Activated CD4-positive, alpha-beta T cell treated with anti-CD3 and anti-CD28 coated beads for 36 hours (primary cell): ENCODE measurements around the gene CCDC137. TPM values are rescaled to one million over a fixed set of nuclear protein-coding genes. Genes with fewer than 3 reads are reported as not detected.

ENCODE experiments used
- ATAC-seq: fragments of 200-7000 bp; cut with Tn5 transposase; one replicate; pipeline ENCODE4 v1.10.0; 2021; ENCODE audit warnings: mild to moderate bottlenecking, moderate library complexity
- CTCF ChIA-PET: fragments of 350-600 bp; sonication (Branson Sonifier 250); formaldehyde crosslinking; loops from one replicate; lab custom pipeline; 2021; ENCODE audit warnings: antibody characterized with exemption; lab: Charles Lee
- POLR2A ChIA-PET: fragments of 350-600 bp; sonication (Branson Sonifier 250); formaldehyde crosslinking; loops from one replicate; lab custom pipeline; 2021; ENCODE audit warnings: antibody characterized with exemption, inconsistent platforms; lab: Charles Lee
- DNase-seq: peaks from one replicate; pipeline ENCODE4 v3.0.0-alpha.2; 2020
- H3K27ac Mint-ChIP-seq: one replicate; pipeline ENCODE4 v1.8.0; 2021; ENCODE audit warnings: mixed read lengths
- H3K27me3 Mint-ChIP-seq: one replicate; pipeline ENCODE4 v1.8.0; 2021; ENCODE audit warnings: mixed read lengths
- H3K36me3 Mint-ChIP-seq: one replicate; pipeline ENCODE4 v1.8.0; 2021; ENCODE audit warnings: low read depth, mixed read lengths
- H3K4me1 Mint-ChIP-seq: one replicate; pipeline ENCODE4 v1.8.0; 2021; ENCODE audit warnings: mixed read lengths
- H3K4me3 Mint-ChIP-seq: one replicate; pipeline ENCODE4 v1.8.0; 2021; ENCODE audit warnings: mild to moderate bottlenecking, moderate library complexity, mixed read lengths
- H3K9me3 Mint-ChIP-seq: one replicate; pipeline ENCODE4 v1.8.0; 2021; ENCODE audit warnings: low read depth, mixed read lengths
- intact Hi-C, 2 experiments: fragments of 100-400 bp; cut with DNase I in 1 of 2; cut with micrococcal nuclease in 1 of 2; formaldehyde crosslinking; loops; one replicate each; pipeline versions ENCODE4 v1.14.2 to v1.15.1; 2022 to 2024; cut with DNase I, micrococcal nuclease
- total RNA-seq, 2 experiments: library from RNA; stranded (reverse); gene quantifications; one replicate each; pipeline ENCODE4 v1.2.3, GENCODE V29; 2021

The CCDC137 gene
- total RNA-seq, 2 experiments from 2014 or later, result 30.0 to 36.6 TPM

DNA sequence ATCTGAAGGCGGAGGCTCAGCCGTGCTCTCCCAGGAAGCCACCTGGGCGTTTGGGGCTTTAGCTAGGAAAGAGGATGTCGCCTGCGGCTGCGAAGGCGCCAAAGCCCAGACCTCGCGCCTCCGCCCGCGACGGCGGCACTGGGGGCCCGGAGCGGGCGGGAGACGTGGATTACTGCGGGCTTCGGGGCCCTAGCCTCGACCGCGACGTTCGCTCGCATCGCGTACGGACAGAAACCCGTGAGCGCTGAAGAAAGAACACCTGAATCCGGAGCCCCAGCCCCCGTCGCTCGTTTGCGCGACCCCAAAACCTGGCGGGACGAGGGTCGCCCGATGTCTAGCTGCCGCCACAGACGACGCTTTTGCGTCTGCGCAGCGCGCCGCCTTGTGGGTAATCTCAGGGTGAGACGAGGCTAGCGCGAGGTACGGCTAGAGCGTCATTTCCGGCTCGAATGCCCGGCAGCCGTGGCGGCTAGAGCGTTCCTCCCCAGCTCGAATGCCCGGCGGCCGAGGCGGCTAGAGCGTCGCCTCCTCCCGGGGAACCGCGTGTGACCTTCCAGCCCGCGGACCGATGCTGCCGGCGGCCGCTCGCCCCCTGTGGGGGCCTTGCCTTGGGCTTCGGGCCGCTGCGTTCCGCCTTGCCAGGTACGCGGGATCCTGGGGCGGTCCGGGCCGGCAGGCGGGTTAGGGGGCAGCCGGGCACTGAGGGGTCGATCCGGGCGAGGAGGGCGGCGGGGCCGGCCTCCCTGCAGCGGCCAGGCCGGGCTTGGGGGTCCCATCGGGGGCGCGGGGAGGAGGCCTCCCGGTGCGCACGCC, 36.6 kb downstream of the CCDC137 start, which contains the start of gene MRPL12:
Gene MRPL12, plus strand, starts transcription at position 434 of the 813 bp plus-strand sequence. Its CDS starts 135 bp downstream, at position 569.
- Mint-ChIP-seq H3K36me3 (peaks cover 52% of the 10 kb centered on the region), H3K9me3 (no peaks in the 10 kb centered on the region), H3K27ac (peak within 1 kb of the TSS; percentile 97), H3K4me3 (peak within 1 kb of the TSS; percentile 86), H3K4me1 (peaks cover 24% of the 10 kb centered on the region), H3K27me3 (no peaks in the 10 kb centered on the region)
- ChIA-PET CTCF (interaction anchor here (0.6 to 1.2 kb wide), 2 partner anchors 20 to 597 kb away, joined by 4 to 5 read pairs; partner anchors contain the start of genes ARL16 and HGS), POLR2A (interaction anchor here (0.6 to 2.8 kb wide), 8 partner anchors 9 to 159 kb away, joined by 3 to 24 read pairs (median 4); partner anchors contain the start of genes ARL16, CCDC137, FAAP100 and HGS)
- DNase-seq (peak; percentile 95), ATAC-seq (peak; percentile 89)
- intact Hi-C loops, result loop anchor here (1.0 to 5.0 kb wide), 12 partner anchors 8 to 334 kb away; partner anchors contain the start of genes CCDC137 (in 2 of the 2), OXLD1 (in 2 of the 2), ALYREF (in 1 of the 2) and ANAPC11 (in 1 of the 2)

DNA sequence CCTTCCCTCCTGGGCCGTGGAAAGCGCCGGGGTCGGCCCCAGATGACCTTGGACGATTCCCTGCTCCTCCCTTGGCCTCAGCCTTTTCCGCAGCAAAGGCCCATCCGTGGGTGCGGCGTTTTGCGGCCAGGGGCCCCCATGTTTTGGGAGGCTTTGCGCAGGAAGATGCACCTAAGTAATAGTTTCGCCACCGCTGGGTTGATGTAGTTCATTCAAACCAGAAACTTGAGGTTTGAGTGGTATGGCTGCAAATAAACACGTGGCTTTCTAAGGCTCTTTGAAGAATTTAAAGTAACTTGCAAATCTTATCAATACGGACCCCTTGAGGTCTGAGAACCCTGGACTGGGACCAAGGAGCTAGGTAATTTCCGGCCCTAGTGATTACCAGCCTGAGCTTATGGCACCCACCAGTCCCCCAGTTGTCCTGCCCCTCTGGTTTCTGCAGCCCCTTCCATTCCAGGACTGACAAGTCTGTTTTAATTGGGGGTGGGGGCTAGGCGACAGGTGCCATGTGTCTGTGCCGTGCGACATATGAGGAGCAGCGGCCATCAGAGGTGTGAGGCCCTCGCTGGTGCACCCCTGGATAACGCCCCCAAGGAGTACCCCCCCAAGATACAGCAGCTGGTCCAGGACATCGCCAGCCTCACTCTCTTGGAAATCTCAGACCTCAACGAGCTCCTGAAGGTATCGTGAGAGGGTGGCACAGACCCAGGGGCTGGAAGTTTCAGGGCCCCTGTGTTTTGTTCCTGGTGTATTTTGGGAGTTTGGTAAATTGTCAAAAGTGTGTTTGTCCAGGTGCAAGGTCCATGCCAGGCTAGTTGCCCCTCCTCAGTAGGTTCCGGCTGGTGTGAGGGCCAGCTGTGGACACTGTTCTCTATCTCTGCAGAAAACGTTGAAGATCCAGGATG, 37.5 kb downstream of the CCDC137 start:
- H3K9me3 Mint-ChIP-seq, result no peaks in the 10 kb centered on the region
- no peaks in the 10 kb centered on the region for H3K27me3 Mint-ChIP-seq
- intact Hi-C loops, result loop anchor here (1.0 to 5.0 kb wide), 12 partner anchors 7 to 333 kb away; partner anchors contain the start of genes CCDC137 (in 2 of the 2), OXLD1 (in 2 of the 2), ALYREF (in 1 of the 2) and ANAPC11 (in 1 of the 2)
- CTCF ChIA-PET, result interaction anchor here (0.6 to 1.2 kb wide), 2 partner anchors 20 to 596 kb away, joined by 4 to 5 read pairs; partner anchors contain the start of genes ARL16 and HGS
- ATAC-seq, result no peak
- DNase-seq, result peak; percentile 46
- POLR2A ChIA-PET, result interaction anchor here (0.6 to 2.8 kb wide), 7 partner anchors 9 to 333 kb away, joined by 3 to 24 read pairs (median 4); partner anchors contain the start of genes ARL16, CCDC137, FAAP100 and HGS
- H3K4me1 Mint-ChIP-seq, result peaks cover 24% of the 10 kb centered on the region
- H3K4me3 Mint-ChIP-seq, result peak overlapping the region; percentile 86
- H3K27ac Mint-ChIP-seq, result peak overlapping the region; percentile 74
- peaks cover 46% of the 10 kb centered on the region for H3K36me3 Mint-ChIP-seq

DNA sequence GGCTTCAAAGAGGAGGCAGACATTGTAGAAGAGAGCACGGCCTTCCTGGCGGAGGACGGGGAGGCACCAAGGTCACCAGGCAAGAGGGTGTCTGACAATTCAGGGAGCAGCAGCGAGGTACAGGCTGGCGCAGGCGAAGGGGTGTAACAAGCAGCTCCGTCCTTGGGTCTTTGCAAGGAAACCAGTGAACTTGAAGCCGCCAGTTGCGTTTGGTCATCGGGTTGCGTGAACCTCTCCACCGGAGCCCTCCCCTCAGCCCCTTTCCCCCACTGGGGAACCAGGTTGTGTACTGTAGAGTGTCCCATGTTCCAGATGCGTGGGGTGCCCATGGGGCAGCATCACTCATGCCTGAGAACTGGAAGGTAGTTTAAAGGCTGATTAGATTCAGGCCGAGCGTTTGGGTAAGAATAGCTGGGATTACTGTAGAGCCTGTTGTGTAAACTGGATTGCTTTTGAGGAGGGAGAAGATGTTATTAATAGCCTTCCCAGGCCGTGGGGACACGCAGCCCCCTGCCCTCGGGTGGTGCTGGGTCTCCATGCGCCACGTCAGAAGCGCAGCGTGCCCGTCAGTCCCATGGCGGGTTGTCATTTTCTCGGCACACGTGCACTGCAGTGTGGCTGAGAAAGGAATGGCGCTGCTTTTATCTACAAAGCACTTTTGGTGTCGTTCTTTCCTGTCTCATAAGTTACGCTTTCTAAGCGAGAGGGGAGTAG, 39.1 kb downstream of the CCDC137 start:
- Mint-ChIP-seq H3K27me3 (no peaks in the 10 kb centered on the region), H3K27ac (peak overlapping the region; percentile 47), H3K9me3 (no peaks in the 10 kb centered on the region), H3K4me1 (peaks cover 32% of the 10 kb centered on the region), H3K36me3 (peaks cover 44% of the 10 kb centered on the region), H3K4me3 (peak overlapping the region; percentile 15)
- DNase-seq (no peak), ATAC-seq (no peak)
- CTCF ChIA-PET, result no interaction called here
- POLR2A ChIA-PET, result no interaction called here
- intact Hi-C loops, result no loop called here

DNA sequence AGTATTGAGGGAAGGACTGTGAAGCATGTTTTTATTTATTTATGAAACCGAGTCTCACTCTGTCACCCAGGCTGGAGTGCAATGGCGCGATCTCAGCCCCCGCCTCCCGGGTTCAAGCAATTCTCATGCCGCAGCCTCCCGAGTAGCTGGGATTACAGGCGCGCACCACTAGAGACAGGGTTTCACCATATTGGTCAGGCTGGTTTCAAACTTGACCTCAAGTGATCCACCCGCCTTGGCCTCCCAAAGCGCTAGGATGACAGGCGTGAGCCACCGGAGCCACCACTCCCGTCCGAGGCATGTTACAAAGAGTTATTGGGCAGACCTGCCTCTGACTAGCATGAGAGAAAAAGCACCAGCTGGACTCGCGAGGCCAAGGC, 39.7 kb downstream of the CCDC137 start:
- ChIA-PET CTCF (interaction anchor here (0.7 kb wide), 1 partner anchor 187 kb away, joined by 3 read pairs; no protein-coding TSS in a partner anchor), POLR2A (no interaction called here)
- peaks cover 32% of the 10 kb centered on the region for H3K4me1 Mint-ChIP-seq
- H3K9me3 Mint-ChIP-seq, result no peaks in the 10 kb centered on the region
- H3K36me3 Mint-ChIP-seq, result peaks cover 40% of the 10 kb centered on the region
- DNase-seq (no peak), ATAC-seq (no peak)
- H3K27me3 Mint-ChIP-seq, result no peaks in the 10 kb centered on the region
- H3K27ac Mint-ChIP-seq, result no peak overlapping the region
- intact Hi-C loops, result no loop called here
- H3K4me3 Mint-ChIP-seq, result no peak overlapping the region

DNA sequence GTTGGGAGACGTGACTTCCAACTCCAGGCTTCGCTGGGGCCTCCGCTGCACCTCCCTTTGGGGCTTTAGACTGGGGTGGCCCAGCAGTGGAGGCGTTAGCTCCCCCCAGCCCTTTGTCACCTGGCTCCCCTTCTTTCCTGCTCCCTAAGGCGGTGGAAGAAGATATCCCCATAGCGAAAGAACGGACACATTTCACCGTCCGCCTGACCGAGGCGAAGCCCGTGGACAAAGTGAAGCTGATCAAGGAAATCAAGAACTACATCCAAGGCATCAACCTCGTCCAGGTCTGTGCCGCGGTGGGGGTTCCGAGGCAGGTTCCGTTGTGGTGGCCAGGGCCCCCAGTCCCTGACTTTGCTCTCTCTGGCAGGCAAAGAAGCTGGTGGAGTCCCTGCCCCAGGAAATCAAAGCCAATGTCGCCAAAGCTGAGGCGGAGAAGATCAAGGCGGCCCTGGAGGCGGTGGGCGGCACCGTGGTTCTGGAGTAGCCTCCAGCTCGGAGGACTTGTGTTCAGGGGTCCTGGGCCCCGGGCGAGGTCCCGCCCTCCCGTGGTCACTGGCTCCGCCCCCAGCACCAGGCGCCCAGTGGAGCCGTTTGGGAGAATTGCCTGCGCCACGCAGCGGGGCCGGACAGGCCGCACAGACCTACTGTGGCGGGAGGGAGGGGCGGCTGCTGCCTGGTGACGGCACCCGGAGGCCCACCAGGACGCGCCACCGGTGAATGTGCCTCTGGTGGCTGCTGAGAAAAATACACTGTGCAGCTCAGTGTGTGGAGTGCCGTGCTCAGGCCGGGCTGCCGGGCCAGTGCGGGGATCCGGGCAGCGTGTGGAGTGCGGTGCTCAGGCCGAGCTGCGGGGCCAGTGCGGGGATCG, 40.5 kb downstream of the CCDC137 start:
- ChIA-PET POLR2A (interaction anchor here (0.6 kb wide), 1 partner anchor 11 kb away, joined by 3 read pairs; no protein-coding TSS in a partner anchor), CTCF (interaction anchor here (0.7 kb wide), 1 partner anchor 188 kb away, joined by 3 read pairs; no protein-coding TSS in a partner anchor)
- Mint-ChIP-seq H3K27ac (no peak overlapping the region), H3K36me3 (peaks cover 35% of the 10 kb centered on the region), H3K4me3 (no peak overlapping the region), H3K4me1 (peaks cover 30% of the 10 kb centered on the region), H3K27me3 (no peaks in the 10 kb centered on the region), H3K9me3 (no peaks in the 10 kb centered on the region)
- intact Hi-C loops, result no loop called here
- DNase-seq (no peak), ATAC-seq (no peak)

DNA sequence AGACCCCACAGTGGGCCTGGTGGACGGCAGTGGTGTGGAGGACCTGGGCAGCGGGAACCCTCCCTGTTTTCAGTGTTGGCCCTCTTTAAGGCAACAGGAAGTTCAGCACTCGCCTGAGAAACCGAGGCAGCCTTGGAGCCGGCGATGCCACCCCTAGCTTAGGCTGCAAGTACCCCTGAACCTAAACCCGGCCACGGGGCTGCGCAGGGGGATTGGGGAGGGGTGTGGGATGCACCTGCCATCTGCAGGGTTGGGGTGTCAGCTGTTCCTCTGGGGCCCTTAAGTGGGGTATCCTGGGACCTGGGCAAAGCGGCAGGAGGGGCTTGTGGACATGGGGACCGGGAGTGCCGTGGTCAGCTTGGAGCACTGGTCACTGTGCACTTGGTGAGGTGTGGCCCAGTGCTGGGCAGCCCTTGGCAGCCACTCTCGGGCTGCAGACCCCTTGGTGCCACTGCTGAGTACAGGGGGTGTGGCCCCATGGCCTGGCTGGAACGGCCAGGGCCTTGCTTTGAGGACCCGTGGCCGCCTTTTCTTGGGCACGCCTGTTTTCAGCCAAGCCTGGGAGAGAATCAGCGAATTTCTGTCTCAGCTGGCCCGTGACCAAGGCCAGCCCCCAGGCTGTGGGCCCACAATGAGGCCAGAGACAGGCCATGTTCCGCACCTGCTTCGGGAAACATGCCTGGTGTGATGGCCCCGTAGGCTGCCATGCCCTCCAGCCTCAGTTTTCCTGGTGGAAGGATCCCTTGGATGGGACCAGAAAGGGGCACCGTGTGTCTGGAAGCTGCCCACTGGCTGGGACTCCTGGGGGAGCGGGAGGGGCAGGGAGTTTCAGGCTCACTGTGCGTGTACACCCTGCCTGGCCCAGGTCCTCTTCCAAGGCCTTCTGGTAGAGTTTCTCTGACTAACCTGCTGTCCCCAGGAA, 41.4 kb downstream of the CCDC137 start:
- CTCF ChIA-PET, result interaction anchor here (1.0 kb wide), 1 partner anchor 25 kb away, joined by 4 read pairs; the partner anchor contains the start of gene ARL16
- no peak for DNase-seq

DNA sequence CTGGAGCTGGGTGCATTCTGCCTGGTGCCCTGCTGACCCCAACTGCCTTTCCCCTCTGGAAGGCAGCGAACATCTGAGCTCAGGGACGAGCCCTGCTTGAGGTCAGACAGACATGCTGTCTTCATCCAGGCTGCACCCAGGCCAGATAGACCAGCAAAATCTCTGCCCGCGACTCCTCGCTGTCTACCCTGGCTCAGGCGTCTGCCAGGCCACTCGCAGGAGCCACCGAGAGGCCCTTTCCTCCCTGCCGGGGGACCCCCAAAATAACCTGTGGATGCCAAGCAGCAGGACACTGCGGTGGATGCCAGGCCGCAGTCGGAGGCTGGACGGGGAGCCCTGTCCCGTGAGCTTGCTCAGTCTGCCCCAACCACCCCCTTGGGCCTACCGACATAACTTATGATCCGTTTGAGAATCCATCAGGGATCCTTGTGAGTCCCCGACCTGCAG, 42.2 kb downstream of the CCDC137 start:
- no peak for ATAC-seq
- DNase-seq, result no peak
- intact Hi-C loops, result no loop called here
- ChIA-PET CTCF (interaction anchor here (0.6 to 1.0 kb wide), 2 partner anchors 26 to 35 kb away, joined by 3 to 4 read pairs; partner anchors contain the start of gene ARL16), POLR2A (no interaction called here)
- peaks cover 26% of the 10 kb centered on the region for H3K36me3 Mint-ChIP-seq
- no peak overlapping the region for H3K4me3 Mint-ChIP-seq
- no peaks in the 10 kb centered on the region for H3K9me3 Mint-ChIP-seq
- H3K4me1 Mint-ChIP-seq, result peaks cover 36% of the 10 kb centered on the region
- no peak overlapping the region for H3K27ac Mint-ChIP-seq
- H3K27me3 Mint-ChIP-seq, result no peaks in the 10 kb centered on the region

More for the DNA sequence above, 41.4 kb downstream of the CCDC137 start:
- ATAC-seq, result no peak
- H3K36me3 Mint-ChIP-seq, result peaks cover 26% of the 10 kb centered on the region
- intact Hi-C loops, result no loop called here
- no peaks in the 10 kb centered on the region for H3K9me3 Mint-ChIP-seq
- no peak overlapping the region for H3K27ac Mint-ChIP-seq
- H3K27me3 Mint-ChIP-seq, result no peaks in the 10 kb centered on the region
- no peak overlapping the region for H3K4me3 Mint-ChIP-seq
- peaks cover 32% of the 10 kb centered on the region for H3K4me1 Mint-ChIP-seq
- POLR2A ChIA-PET, result no interaction called here

DNA sequence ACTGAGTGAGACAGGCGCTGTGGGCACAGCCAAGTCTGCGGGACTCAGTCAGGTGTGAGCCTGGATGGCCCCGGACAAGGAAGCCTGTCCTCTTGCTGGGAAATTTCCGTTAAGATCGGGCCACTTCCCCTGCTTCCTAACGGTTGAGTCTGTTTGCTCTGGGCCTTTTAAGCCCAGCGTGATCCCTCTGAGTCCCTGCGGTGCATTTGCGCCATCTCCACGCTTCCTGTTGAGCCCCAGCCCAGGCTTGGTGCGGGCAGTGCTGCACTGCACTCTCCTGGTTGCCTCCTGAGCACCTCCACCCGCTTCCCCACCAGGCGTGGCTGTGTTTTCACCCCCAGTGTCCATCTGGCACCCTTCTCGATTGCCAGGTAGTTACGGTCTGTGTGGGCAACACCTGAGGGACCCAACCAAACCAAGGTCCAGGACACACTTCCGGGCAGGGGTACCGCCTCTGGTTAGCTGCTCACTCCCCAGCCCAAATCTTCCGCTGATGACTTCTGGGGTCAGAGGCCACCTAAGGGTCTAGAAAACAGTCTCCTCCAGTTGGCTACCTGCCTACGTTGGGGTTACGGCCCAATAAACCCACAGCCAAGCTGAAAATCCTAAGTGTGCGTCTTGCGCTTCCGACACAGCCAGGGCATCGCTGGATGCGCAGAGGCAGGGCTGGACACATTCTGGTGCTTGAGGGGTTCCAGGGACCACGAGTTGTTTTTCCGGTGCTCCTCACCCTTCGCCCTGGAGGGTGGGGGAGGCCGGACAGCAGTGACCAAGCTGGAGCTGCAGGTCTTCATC, 44.2 kb downstream of the CCDC137 start:
- intact Hi-C loops, result loop anchor here (1.0 to 5.0 kb wide), 5 partner anchors 7 to 413 kb away; partner anchors contain the start of genes ARHGDIA (in 1 of the 2), ASPSCR1 (in 1 of the 2), MRPL12 (in 1 of the 2) and SLC38A10 (in 1 of the 2)
- peak overlapping the region; percentile 61 for H3K4me3 Mint-ChIP-seq
- no peaks in the 10 kb centered on the region for H3K9me3 Mint-ChIP-seq
- ATAC-seq (peak; percentile 20), DNase-seq (peak; percentile 57)
- ChIA-PET CTCF (interaction anchor here (0.6 to 0.9 kb wide), 3 partner anchors 12 to 18 kb away, joined by 3 to 4 read pairs (median 3); no protein-coding TSS in a partner anchor), POLR2A (interaction anchor here (1.2 to 3.5 kb wide), 2 partner anchors 8 to 26 kb away, joined by 4 to 10 read pairs; partner anchors contain the start of gene MRPL12)
- H3K4me1 Mint-ChIP-seq, result peaks cover 27% of the 10 kb centered on the region
- H3K27ac Mint-ChIP-seq, result peak overlapping the region; percentile 70
- H3K27me3 Mint-ChIP-seq, result no peaks in the 10 kb centered on the region
- peaks cover 14% of the 10 kb centered on the region for H3K36me3 Mint-ChIP-seq
